NCI-H748 (cell line): ENCODE data around the gene PPP4R1.

Source experiments
- DNase-seq: peaks from one replicate; lab custom pipeline; 2025; ENCODE audit not compliant: unreplicated experiment; lab: John Stamatoyannopoulos, UW

The PPP4R1 gene

GRCh38 chr18:9552616-9553015 lies 61.7 kb downstream of the PPP4R1 start:
- DNase-seq: no peak

DNA sequence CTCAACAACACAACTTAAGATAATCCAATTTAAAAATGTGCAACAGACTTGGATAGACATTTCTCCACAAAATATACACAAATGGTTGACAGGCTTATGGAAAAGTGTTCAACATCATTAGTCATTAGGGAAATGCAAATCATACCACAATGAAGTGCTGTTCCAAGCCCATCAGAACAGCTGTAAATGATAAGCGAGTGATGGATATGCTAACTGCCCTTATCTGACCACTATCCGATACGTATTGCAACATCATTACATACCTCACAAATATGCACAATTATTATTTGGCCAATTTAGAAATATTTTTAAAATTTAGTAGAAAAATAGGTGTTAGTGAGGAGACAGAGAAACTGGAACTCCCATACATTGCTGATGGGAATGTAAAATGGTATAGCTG lies 62.2 kb downstream of the PPP4R1 start:
- no peak for DNase-seq

GRCh38 chr18:9550429-9550828 lies 63.9 kb downstream of the PPP4R1 start:
- DNase-seq: no peak

- DNase-seq: no peak
These were observed 65.0 kb downstream of the PPP4R1 start for GRCh38 chr18:9549405-9549804.

- DNase-seq: peak; percentile 14
These were observed 66.6 kb downstream of the PPP4R1 start for GRCh38 chr18:9547782-9548181.

DNA sequence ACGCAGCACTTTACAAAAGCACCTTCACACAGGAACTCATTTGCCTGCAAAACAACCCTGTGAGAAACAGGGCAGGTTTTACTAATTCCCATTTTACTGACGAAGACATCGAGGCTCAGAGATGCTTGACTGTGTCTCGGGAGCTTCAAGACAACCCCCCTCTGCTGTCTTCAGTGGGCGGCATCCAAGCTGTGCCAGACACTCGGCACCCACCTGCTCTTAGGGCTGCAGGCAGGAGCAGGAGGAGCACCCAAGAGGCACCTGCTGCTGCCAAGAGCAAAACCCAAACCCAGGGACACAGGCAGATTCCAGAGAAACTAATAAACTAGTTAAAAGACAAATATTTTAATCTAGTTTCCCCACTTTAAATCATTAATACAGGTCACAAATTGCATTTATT lies 67.9 kb downstream of the PPP4R1 start:
- DNase-seq: no peak

DNA sequence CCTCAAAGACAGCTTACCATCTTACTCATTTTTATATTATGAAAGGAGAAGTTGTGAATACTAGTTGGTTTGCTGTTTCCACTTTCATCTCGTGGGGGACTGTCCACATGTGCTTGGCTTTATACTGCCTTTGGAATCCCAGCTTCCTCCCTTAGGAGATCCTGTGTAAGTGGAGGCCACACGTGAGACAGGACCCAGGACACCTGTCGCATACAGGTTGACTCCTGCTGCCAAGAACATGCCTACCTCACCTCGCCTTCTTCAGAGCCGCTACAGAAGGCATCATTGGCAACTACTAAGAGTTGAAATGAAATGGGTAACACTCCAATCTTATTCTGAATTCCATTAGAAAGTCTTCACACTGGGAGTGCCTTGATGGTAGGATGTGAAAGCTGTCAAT lies 69.3 kb downstream of the PPP4R1 start:
- no peak for DNase-seq

GRCh38 chr18:9542924-9543323 lies 71.4 kb downstream of the PPP4R1 start:
- no peak for DNase-seq

- no peak for DNase-seq
These were observed 74.4 kb downstream of the PPP4R1 start for GRCh38 chr18:9539938-9540337.

GRCh38 chr18:9539283-9539682 lies 75.1 kb downstream of the PPP4R1 start:
- DNase-seq: no peak

GRCh38 chr18:9537677-9538076 lies 76.7 kb downstream of the PPP4R1 start:
- DNase-seq: no peak

DNA sequence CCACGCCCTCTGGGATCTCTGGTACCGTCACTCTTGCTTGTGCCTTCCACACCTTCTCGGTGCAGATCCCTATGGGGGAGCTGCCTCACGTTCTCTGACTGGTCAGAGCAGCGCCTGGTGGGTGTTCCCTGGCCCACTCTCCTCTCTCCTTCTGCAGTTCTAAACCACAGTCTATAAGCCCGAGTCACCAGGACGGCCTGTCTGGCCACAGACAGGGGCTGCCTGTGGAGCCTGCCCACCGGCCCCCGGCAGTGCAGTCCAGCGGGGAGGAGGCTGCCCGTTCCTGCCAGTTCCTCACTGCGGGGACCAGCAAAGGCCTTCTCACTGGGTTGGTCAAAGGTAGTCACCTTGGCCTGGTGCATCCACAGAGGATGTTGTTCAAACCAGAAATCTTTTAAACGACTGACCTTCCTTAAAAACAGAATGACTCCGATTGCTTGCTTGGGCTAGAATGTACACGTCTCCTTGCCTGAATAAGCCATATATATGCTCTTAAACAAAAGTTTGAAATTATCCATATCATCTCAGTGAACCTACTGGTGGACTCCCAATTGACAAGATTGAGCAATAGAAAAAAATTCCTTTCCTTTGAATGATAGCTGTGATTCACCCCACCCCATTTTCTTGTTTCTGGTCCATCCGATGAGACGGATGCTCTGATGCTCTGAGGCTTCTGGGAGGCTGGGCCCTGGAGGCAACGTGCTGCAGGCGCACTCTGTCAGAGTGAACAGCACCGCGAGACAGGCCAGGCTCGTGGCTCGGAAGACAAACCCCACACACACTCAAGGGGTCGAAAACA lies 77.8 kb downstream of the PPP4R1 start:
- DNase-seq: no peak

DNA sequence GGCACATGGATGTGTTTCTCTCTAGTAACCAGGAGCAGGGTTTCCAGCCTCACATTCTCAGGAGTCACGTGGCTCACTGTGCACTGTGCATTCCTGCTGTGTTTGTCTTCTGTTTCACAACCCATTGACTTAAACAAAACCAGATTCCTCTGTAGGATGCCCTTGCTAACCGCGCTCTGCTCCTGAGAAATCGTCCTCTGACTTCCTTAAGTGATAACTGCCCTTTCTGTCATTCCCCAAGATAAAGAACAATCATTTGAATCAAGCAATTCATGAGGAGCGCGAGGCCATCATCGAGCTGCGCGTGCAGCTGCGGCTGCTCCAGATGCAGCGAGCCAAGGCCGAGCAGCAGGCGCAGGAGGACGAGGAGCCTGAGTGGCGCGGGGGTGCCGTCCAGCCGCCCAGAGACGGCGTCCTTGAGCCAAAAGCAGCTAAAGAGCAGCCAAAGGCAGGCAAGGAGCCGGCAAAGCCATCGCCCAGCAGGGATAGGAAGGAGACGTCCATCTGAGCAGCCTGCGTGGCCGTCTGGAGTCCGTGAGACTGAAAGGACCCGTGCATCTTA lies 78.8 kb downstream of the PPP4R1 start:
- no peak for DNase-seq

- DNase-seq: no peak
These were observed 79.5 kb downstream of the PPP4R1 start for GRCh38 chr18:9534844-9535243.

DNA sequence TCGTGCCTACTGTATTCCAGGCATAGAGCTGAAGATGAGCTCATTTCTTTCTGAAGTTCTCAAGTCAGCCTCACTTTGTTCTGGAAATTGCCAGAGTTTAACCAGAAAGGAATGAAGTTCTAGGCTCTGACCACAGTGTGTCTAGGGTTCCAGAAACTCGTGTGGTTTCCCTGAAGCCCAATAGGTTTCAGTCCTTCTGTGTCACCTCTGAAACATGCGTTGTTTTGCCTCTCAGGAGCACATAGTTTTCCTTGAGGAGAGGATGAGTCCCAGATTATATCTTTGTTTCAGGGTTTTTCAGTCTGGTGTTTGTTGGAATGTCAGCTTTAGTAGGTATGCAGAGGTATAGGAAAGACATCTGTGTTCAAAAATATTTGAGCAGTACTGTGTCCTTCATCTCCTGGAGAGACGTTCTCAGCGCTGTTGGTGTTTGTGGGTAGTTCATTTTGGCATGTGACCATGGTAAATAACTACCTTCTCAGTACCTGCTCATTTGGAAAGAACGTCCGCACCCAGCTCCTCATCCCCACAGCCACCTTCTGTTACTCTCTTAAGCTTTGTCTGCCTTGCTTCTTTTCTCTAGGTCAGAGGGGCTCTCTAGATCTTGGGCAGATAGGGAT lies 82.5 kb downstream of the PPP4R1 start:
- no peak for DNase-seq

GRCh38 chr18:9530226-9531009 lies 83.9 kb downstream of the PPP4R1 start:
- no peak for DNase-seq

DNA sequence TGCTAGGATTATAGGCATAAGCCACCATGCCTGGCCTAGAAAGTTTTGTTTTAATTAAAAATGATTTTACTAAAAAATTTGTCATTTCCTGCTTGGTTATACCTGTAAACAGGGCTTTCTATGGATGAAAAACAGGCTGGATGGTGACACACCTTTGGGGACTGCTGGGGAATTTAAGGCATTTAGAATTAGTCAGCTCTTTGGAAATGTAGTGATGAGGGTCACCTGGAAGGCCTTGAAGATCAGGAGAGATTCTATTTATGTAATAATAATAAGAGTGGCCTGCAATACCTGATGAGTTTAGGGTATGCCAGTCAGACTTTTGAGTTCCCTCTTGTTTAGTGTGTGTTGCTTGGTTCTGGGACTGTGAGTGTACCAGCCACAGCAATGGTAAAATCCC lies 87.9 kb downstream of the PPP4R1 start:
- DNase-seq: no peak

GRCh38 chr18:9522952-9523351 lies 91.4 kb downstream of the PPP4R1 start:
- no peak for DNase-seq

DNA sequence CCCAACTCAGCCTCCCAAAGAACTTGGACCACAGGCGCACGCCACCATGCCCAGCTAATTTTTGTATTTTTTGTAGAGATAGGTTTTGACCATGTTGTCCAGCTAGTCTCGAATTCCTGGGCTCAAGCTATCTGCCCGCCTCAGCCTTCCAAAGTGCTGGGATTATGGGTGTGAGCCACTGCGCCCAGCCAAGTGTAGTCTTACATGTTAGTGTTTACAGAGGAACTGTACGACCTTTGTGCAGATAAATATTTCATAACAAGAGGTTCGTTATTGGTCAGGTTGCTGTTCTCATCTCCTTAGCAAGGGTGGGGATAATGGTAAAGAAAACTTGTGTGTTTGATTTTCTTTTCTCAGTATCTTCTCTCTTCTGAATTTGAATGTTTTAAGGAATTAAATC lies 92.6 kb downstream of the PPP4R1 start:
- no peak for DNase-seq

DNA sequence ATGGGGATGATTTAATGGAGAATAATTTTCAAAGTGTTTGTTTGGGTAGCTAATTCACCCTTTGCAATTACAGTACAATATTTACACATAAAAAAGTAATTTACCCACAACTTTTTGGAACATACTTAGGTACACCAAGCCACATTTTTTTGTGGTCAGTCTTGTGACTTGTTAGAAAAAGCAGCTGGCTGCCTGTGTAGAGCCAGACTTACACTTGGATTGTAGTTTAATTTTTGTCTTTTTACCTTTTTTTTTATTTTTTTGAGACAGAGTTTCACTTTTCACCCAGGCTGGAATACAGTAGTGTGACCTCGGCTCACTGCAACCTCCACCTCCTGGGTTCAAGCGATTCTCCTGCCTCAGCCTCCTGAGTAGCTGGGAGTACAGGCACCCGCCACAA lies 93.7 kb downstream of the PPP4R1 start:
- no peak for DNase-seq

DNA sequence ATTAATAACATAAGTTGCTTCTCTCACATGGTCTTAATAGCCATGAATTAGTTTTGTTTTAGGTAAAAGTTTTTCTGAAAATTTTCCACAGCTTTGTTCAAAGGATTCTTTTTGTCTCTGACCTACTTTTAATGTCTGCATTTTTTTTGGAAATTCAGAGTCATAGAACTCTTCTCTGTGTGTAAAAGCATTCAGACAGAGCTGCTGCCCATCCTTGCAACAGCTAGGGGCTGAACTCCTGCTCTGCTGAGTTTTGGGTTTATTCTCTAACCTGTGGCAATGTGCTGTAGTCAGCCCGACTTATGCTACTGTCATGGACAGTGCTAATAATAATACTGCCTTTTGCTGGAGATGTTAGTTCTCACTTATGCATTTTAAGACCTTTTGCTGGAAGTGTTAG lies 95.0 kb downstream of the PPP4R1 start:
- DNase-seq: no peak

DNA sequence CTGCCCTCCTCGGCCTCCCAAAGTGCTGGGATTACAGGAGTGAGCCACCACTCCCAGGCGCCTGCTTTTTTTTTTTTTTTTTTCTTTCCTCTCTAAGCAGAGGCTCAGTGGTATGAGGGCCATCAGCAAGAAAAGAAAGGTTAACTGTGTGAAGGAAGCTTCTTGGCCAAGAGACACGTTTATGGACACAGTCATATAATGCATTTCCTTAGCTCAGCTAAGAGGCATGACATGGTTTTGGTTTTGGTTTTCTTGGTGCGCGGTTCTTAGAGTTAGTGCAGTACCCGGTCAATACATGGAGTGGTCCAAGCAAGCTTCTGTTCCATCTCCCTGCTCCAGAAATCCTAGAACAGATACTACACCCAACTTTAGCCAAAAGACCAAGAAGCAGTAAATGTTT lies 96.5 kb downstream of the PPP4R1 start:
- DNase-seq: no peak
